NCI-H2227 (cell line): Measurements from ENCODE around the gene AGBL4.
"Not testable (repeated sequence)": the region's sequence is repeated elsewhere in the genome, so short reads cannot be mapped to it uniquely, and the experiment has no call there.

Experiments used
- DNase-seq: peaks from one replicate; lab custom pipeline; 2025; ENCODE audit not compliant: unreplicated experiment; lab: John Stamatoyannopoulos, UW

Gene AGBL4

GRCh38 chr1:48563021-48563420 is 1460.7 kb downstream of the AGBL4 start:
- no peak for DNase-seq

GRCh38 chr1:48561444-48561843 is 1462.3 kb downstream of the AGBL4 start:
- no peak for DNase-seq

DNA sequence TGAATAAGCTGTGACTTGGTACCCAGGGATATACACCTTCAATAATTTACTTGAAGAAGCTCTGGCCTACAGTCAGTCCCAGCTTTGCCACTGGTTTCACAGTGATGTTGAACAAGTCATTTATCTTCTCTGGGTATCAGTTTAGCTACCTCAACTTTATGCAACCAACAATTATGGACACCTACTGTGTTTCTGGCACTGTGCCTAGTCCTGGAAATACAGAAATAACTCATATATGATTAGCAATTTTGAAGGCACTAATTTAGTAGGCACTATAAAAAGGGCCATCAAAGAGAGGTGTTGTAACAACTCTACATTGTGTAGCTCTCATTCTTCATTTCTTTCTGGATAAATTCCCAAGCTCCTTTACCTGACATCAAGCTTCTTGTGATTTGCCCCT is 1463.2 kb downstream of the AGBL4 start:
- DNase-seq = peak; percentile 91

GRCh38 chr1:48560116-48560515 is 1463.6 kb downstream of the AGBL4 start:
- DNase-seq = no peak

DNA sequence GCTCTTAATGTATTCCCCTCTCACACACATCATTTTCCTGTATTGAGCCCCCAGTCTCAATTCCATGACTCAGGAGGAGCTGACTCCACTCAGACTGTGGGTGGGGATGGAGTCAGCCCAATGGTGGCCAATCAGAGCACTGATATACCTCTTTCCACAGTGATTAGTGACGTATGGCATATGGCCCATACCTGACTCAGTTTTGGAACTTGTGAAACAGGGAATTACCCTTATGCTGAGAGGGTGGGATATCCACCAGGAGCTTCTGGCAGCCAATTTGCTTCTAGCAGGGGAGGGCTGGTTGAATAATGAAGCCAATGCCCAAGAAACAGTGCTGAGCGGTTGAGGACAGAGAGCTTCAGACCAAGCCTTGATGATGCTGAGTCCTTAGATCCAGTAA is 1465.4 kb downstream of the AGBL4 start:
- no peak for DNase-seq

DNA sequence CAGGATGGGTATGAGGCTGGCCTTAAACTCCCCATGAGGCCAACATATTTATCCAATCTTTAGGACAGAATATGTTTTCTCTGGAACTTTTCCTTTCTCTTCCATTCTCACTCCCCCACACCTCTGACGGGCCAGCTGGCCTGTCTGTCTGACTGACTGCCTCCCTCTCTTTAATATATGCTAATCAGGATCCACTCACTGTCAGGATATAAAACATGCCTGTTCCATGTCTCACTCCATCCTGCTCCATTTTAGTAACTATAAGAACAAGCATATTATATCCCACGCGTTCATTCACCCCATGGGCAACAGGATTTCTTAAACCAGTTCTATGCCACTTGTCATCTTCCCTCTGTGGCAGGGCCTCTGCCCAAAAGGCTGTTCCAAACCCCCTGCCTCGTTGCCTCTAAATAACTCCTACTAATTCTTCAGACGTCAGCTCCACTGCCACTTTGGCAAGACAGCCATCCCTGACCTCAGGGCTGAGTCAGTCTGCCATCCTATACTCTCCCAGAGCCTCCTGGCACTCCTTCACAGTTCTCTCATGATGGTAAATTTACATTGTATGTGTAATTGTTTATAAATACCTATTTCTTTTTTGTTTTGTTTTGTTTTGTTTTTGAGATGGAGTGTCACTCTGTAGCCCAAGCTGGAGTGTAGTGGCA is 1467.4 kb downstream of the AGBL4 start:
- DNase-seq = no peak

DNA sequence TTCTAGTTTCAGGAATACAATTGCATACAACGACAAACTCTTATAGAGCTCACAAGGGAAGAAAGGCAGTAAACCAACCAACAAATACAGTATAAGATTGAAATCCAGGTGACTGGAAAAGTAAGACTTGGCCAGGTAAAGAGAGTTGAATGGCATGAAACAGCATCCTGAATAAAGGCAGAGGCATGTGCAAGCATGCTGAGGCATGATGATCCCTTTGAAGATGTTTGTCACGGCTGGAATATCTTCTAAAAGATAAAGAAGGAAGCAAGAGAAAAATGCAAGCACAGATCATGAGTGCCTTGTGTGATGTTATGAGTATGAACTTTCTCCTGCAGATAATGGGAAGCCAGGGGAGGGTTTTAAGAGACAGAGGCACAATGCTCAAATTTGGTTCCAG is 1468.5 kb downstream of the AGBL4 start:
- no peak for DNase-seq

GRCh38 chr1:48552903-48553606 is 1470.7 kb downstream of the AGBL4 start:
- DNase-seq = peak; percentile 34

GRCh38 chr1:48552420-48552819 is 1471.3 kb downstream of the AGBL4 start:
- DNase-seq = peak; percentile 13

DNA sequence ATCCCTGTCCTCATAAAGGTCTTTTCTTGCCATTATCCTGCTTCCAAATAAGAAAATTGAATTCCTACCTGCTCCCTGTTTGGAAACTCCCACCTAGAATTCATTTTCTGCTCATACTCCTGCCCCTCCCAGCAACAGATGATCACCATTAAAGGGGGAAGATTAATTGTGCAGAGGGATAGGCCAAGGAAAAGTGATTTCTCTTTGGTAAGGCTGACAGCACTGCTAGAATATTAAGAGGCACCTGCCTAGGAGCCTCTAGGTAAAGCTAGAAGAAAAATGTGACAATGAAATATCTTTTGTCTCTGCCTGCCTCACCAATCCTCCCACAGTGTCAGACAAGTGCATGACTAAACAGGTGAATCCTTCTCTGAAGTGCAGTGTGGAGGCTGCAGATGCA is 1474.8 kb downstream of the AGBL4 start:
- DNase-seq = no peak

DNA sequence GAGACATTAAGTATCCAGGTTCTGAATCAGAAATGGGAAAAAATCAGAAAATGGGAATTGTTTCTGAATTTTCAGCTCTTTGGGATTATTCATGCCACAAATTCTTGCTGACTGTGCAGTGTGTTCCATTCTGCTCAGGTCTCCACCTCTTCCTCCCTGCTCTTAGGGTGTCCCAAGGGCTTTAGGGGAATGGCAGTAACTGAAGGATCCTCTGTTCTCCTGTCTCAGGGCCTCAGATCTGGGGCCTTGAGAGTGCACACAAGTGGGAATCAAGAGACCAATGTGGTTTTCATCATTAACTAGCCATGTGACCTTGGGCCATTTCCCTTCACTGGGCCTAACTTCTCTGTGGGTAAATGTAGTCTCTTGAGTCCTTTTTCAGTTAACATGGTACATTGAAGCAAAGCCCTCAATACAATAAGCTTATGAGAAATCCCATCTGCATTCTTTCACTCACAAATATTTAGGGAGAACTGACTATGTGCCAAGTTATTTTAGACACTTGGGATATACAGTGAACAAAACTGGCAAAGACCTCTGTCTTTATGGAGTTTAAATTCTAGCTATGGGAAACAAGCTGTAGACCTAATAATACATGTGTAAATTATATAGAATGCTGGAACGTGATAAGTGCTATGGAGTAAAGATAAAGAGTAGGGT is 1476.1 kb downstream of the AGBL4 start:
- DNase-seq = no peak

DNA sequence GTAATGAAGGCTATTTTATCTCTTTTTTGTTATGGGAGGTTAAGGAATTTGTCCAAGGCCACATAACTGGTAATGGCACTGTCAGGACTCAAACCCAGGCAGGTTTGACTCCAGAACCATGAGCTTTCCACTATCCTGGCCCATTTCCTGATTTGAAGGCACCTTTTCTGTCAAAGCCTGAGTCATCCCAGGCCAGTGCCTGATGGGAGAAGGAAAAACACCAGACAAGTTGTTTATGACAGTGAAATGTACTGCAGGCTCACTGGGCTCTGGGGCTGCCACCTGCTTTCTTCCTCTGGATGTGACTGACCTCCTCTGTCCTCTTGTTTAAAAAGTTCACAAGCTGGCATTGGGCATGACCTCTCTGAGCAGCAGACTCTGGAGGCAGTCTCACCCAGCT is 1479.9 kb downstream of the AGBL4 start:
- no peak for DNase-seq

GRCh38 chr1:48540587-48540986 is 1483.2 kb downstream of the AGBL4 start:
- DNase-seq = no peak

DNA sequence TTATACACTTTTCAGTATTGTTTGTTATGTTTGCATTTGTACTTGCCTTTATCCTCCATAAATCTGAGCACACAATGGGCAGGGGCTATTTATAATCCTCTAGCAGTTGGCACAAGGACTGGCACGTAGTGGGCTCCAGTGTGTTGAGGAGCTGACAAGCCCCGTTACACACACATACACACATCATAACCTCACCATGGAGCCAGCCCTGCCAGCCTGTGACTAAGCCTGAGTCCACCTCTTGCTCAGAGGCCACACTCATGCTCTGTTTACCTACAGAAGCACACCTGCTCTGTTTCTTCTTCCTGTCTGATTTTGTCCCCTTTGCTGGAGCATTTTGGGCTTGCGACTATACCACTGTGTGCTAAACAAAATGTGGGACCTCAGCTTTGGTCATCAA is 1487.3 kb downstream of the AGBL4 start:
- DNase-seq = no peak

DNA sequence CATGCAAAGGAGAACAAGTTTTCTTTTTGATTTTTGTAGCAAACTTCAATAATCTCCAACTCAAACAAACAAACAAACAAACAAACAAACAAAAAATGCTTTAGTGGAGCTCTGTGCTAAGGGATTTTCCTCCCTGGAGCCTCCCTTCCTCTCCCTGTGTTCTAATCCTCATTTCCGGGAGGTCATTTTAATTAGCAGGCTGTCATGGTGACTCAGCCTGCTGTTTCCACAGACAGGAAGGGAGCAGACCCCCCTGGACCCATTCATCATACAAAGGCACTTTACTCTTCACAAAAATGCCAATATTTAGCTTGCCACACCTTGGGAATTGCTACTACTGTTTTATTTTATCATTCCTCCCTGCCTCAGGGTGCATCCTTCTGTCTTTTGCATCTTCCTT is 1490.8 kb downstream of the AGBL4 start:
- DNase-seq = no peak

GRCh38 chr1:48530727-48531351 is 1492.9 kb downstream of the AGBL4 start:
- peak; percentile 70 for DNase-seq

DNA sequence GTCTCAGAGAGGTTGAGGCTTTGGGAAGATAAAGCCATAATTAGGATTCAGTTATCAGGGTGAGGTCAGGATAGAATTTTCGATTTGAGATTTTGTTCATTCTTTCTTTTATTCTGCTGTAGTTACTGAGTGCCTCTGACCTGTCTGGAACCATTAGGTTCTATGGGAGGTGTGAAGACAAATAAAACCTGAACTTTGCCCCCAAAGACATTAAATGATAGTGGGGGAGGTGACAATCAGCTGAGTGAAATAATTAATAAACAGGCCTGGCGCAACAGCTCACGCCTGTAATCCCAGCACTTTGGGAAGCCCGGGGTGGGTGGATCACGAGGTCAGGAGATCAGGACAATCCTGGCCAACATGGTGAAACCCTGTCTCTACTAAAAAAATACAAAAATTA is 1496.7 kb downstream of the AGBL4 start:
- no peak for DNase-seq

GRCh38 chr1:48526008-48526710 is 1497.6 kb downstream of the AGBL4 start:
- no peak for DNase-seq

GRCh38 chr1:48524892-48525467 is 1498.8 kb downstream of the AGBL4 start:
- no peak for DNase-seq

- DNase-seq = no peak
Observed at GRCh38 chr1:48523558-48523957, 1500.2 kb downstream of the AGBL4 start.

- not testable (repeated sequence) for DNase-seq
Observed at GRCh38 chr1:48519896-48520295, 1503.9 kb downstream of the AGBL4 start.
